NCI-H345 treated with DMSO at 0.1 percent for 48 hours (cell line): Measurements from ENCODE around the gene DNAJC5.

ENCODE experiments used
- DNase-seq: peaks from one replicate; lab custom pipeline; 2025; ENCODE audit not compliant: unreplicated experiment; lab: John Stamatoyannopoulos, UW

The DNAJC5 gene

GRCh38 chr20:63884506-63885263 lies 10.2 kb upstream of the DNAJC5 start:
- no peak for DNase-seq

- DNase-seq: no peak
Measured at GRCh38 chr20:63885264-63886053, 9.5 kb upstream of the DNAJC5 start.

- DNase-seq: no peak
Measured at GRCh38 chr20:63886054-63886419, 8.9 kb upstream of the DNAJC5 start.

GRCh38 chr20:63886921-63887320 lies 8.0 kb upstream of the DNAJC5 start:
- no peak for DNase-seq

GRCh38 chr20:63889241-63890200 lies 5.4 kb upstream of the DNAJC5 start:
- no peak for DNase-seq

GRCh38 chr20:63890201-63890576 lies 4.7 kb upstream of the DNAJC5 start:
- DNase-seq: no peak

GRCh38 chr20:63890616-63891015 lies 4.3 kb upstream of the DNAJC5 start:
- no peak for DNase-seq

GRCh38 chr20:63891061-63892002 lies 3.6 kb upstream of the DNAJC5 start:
- no peak for DNase-seq

GRCh38 chr20:63892402-63892801 lies 2.5 kb upstream of the DNAJC5 start:
- DNase-seq: no peak

- DNase-seq: no peak
Measured at GRCh38 chr20:63893999-63894357, 948 bp upstream of the DNAJC5 start.

GRCh38 chr20:63895202-63895951 lies 451 bp downstream of the DNAJC5 start:
- DNase-seq: no peak

- DNase-seq: no peak
Measured at GRCh38 chr20:63895952-63896263, 982 bp downstream of the DNAJC5 start.

GRCh38 chr20:63896264-63897105 lies 1.6 kb downstream of the DNAJC5 start:
- DNase-seq: peak; percentile 36

- no peak for DNase-seq
Measured at GRCh38 chr20:63897978-63898561, 3.1 kb downstream of the DNAJC5 start.

- DNase-seq: no peak
Measured at GRCh38 chr20:63898882-63899558, 4.1 kb downstream of the DNAJC5 start.

GRCh38 chr20:63900413-63900812 lies 5.5 kb downstream of the DNAJC5 start:
- no peak for DNase-seq

- DNase-seq: no peak
Measured at GRCh38 chr20:63903796-63904561, 9.1 kb downstream of the DNAJC5 start.
